H9 (cell line): Measurements from ENCODE around the gene SLC2A1. TPM values are rescaled to one million over a fixed set of nuclear protein-coding genes. Genes with fewer than 3 reads are reported as not detected.

ENCODE experiments used
- DNase-seq: peaks from one replicate; pipeline ENCODE4 v3.0.0-alpha.2; 2017
- H2AFZ ChIP-seq: one replicate; pipeline ENCODE4 v1.6.1; 2013; ENCODE audit warnings: mild to moderate bottlenecking, low read length, control low read depth, moderate library complexity
- H2AK5ac ChIP-seq: 2 replicates; pipeline ENCODE4 v1.6.1; 2013; ENCODE audit warnings: low read length, control low read depth, mixed read lengths; ENCODE audit not compliant: insufficient read length
- H2BK120ac ChIP-seq: one replicate; pipeline ENCODE4 v1.6.1; 2013; ENCODE audit warnings: low read depth, mild to moderate bottlenecking, low read length, control low read depth, inconsistent platforms; ENCODE audit not compliant: poor library complexity, severe bottlenecking
- H2BK12ac ChIP-seq: 2 replicates; pipeline ENCODE4 v1.6.1; 2013; ENCODE audit warnings: low read length, control low read depth, mixed read lengths, low read depth; ENCODE audit not compliant: insufficient read length
- H2BK15ac ChIP-seq: 2 replicates; pipeline ENCODE4 v1.6.1; 2013; ENCODE audit warnings: low read depth, low read length, control low read depth
- H2BK20ac ChIP-seq: one replicate; pipeline ENCODE4 v1.6.1; 2013; ENCODE audit warnings: low read depth, mild to moderate bottlenecking, low read length, control low read depth, inconsistent platforms; ENCODE audit not compliant: poor library complexity, severe bottlenecking
- H2BK5ac ChIP-seq: 2 replicates; pipeline ENCODE4 v1.6.1; 2013; ENCODE audit warnings: low read length, control low read depth, mixed read lengths; ENCODE audit not compliant: insufficient read length
- H3K14ac ChIP-seq: 2 replicates; pipeline ENCODE4 v1.6.1; 2013; ENCODE audit warnings: low read length, control low read depth; ENCODE audit not compliant: insufficient read depth
- H3K18ac ChIP-seq: 2 replicates; pipeline ENCODE4 v1.6.1; 2013; ENCODE audit warnings: low read depth, mild to moderate bottlenecking, mixed read lengths, low read length, control low read depth; ENCODE audit not compliant: insufficient read length
- H3K23ac ChIP-seq: 2 replicates; pipeline ENCODE4 v1.6.1; 2013; ENCODE audit warnings: low read length, control low read depth, mixed read lengths, low read depth; ENCODE audit not compliant: insufficient read length
- H3K23me2 ChIP-seq: 2 replicates; pipeline ENCODE4 v1.6.1; 2013; ENCODE audit warnings: low read depth, mild to moderate bottlenecking, mixed read lengths, low read length, control low read depth; ENCODE audit not compliant: insufficient read length, poor library complexity, severe bottlenecking
- H3K27ac ChIP-seq: 2 replicates; pipeline ENCODE4 v1.5.1; 2013; ENCODE audit warnings: low read length, control low read depth, mixed read lengths, low read depth; ENCODE audit not compliant: insufficient read length
- H3K27me3 ChIP-seq: 2 replicates; pipeline ENCODE4 v1.6.1; 2013; ENCODE audit warnings: low read length, control low read depth, inconsistent platforms; ENCODE audit not compliant: insufficient read depth
- H3K4ac ChIP-seq: 2 replicates; pipeline ENCODE4 v1.6.1; 2013; ENCODE audit warnings: low read depth, mild to moderate bottlenecking, control low read depth, inconsistent platforms, low read length, moderate library complexity
- H3K4me1 ChIP-seq: 2 replicates; pipeline ENCODE4 v1.6.1; 2013; ENCODE audit warnings: low read length, control low read depth, inconsistent platforms; ENCODE audit not compliant: insufficient read depth
- H3K4me2 ChIP-seq: 2 replicates; pipeline ENCODE4 v1.6.1; 2013; ENCODE audit warnings: low read length, control low read depth, mixed read lengths; ENCODE audit not compliant: insufficient read length, insufficient read depth
- H3K56ac ChIP-seq: 2 replicates; pipeline ENCODE4 v1.6.1; 2013; ENCODE audit warnings: low read depth, mild to moderate bottlenecking, mixed read lengths, low read length, control low read depth; ENCODE audit not compliant: insufficient read length
- H3K79me1 ChIP-seq: 2 replicates; pipeline ENCODE4 v1.6.1; 2013; ENCODE audit warnings: low read depth, mild to moderate bottlenecking, moderate library complexity, low read length, control low read depth, inconsistent platforms; ENCODE audit not compliant: insufficient read depth, poor library complexity, severe bottlenecking
- H3K79me2 ChIP-seq: 2 replicates; pipeline ENCODE4 v1.6.1; 2013; ENCODE audit warnings: low read length, control low read depth, inconsistent platforms; ENCODE audit not compliant: insufficient read depth
- H3K9ac ChIP-seq: 2 replicates; pipeline ENCODE4 v1.6.1; 2013; ENCODE audit warnings: low read length, control low read depth, mixed read lengths; ENCODE audit not compliant: insufficient read length; ENCODE audit errors: extremely low read depth
- H3K9me3 ChIP-seq: one replicate; pipeline ENCODE4 v1.6.1; 2013; ENCODE audit warnings: low read depth, low read length, inconsistent platforms; ENCODE audit not compliant: control insufficient read depth
- H3T11ph ChIP-seq: one replicate; pipeline ENCODE4 v1.6.1; 2013; ENCODE audit warnings: mild to moderate bottlenecking, low read length, control low read depth, inconsistent platforms
- H4K20me1 ChIP-seq: one replicate; pipeline ENCODE4 v1.6.1; 2013; ENCODE audit not compliant: control insufficient read depth, insufficient read length, insufficient read depth
- H4K5ac ChIP-seq: 2 replicates; pipeline ENCODE4 v1.6.1; 2013; ENCODE audit warnings: low read depth, mild to moderate bottlenecking, mixed read lengths, low read length, control low read depth; ENCODE audit not compliant: insufficient read length
- H4K8ac ChIP-seq: replicated peaks from 2 replicates; pipeline ENCODE4 v1.6.1; 2013; ENCODE audit warnings: low read length, control low read depth, mixed read lengths, low read depth; ENCODE audit not compliant: insufficient read length
- H4K91ac ChIP-seq: 2 replicates; pipeline ENCODE4 v1.6.1; 2013; ENCODE audit warnings: low read depth, mild to moderate bottlenecking, moderate library complexity, mixed read lengths, low read length, control low read depth; ENCODE audit not compliant: insufficient read length
- H3K27ac Mint-ChIP-seq, 3 experiments: 2 replicates in 2 of 3; 3 replicates in 1 of 3; pipeline ENCODE4 v1.8.0; 2020 to 2021; ENCODE audit warnings: mixed read lengths in 3 of 3, mild to moderate bottlenecking in 1 of 3, moderate library complexity in 1 of 3
- H3K27me3 Mint-ChIP-seq: 2 replicates; pipeline ENCODE4 v1.8.0; 2021; ENCODE audit warnings: low read depth, mild to moderate bottlenecking, moderate library complexity, mixed read lengths
- H3K36me3 Mint-ChIP-seq, 3 experiments: 2 replicates in 2 of 3; 3 replicates in 1 of 3; pipeline ENCODE4 v1.8.0; 2020 to 2021; ENCODE audit warnings: low read depth in 3 of 3, mixed read lengths in 3 of 3; ENCODE audit not compliant: insufficient read depth in 1 of 3
- H3K4me1 Mint-ChIP-seq, 2 experiments: 2 replicates each; pipeline ENCODE4 v1.8.0; 2020; ENCODE audit warnings: mixed read lengths in 2 of 2
- H3K4me3 Mint-ChIP-seq, 2 experiments: 2 replicates in 1 of 2; 3 replicates in 1 of 2; pipeline ENCODE4 v1.8.0; 2020 to 2021; ENCODE audit warnings: mild to moderate bottlenecking in 2 of 2, mixed read lengths in 2 of 2, moderate library complexity in 1 of 2
- H3K9me3 Mint-ChIP-seq, 2 experiments: 2 replicates in 1 of 2; 3 replicates in 1 of 2; pipeline ENCODE4 v1.8.0; 2020; ENCODE audit warnings: mild to moderate bottlenecking in 2 of 2, mixed read lengths in 2 of 2, moderate library complexity in 1 of 2
- CTCF ChIP-seq: fragments of 200-600 bp; sonication (generic); conservative IDR thresholded peaks from 3 replicates; pipeline ENCODE4 v1.8.0; 2021; ENCODE audit warnings: antibody characterized with exemption, mild to moderate bottlenecking
- total RNA-seq: library from RNA; stranded (reverse); gene quantifications from 2 replicates; pipeline ENCODE4 v1.2.1, GENCODE V29; 2021

The SLC2A1 gene
- total RNA-seq, 1 experiment from 2014 or later: 186 TPM

- no peak overlapping the region for H3K23ac ChIP-seq
- H3K4me1 Mint-ChIP-seq: peaks cover 11 to 23% of the 10 kb centered on the region in 2 experiments
Observed at GRCh38 chr1:42999308-42999707, 40.6 kb upstream of the SLC2A1 start.

More at GRCh38 chr1:42999308-42999707, 40.6 kb upstream of the SLC2A1 start:
- Histone ChIP-seq H2BK120ac (no peak overlapping the region), H3K27me3 (no peaks in the 10 kb centered on the region), H3K79me1 (no peaks in the 10 kb centered on the region), H2BK15ac (no peak overlapping the region), H3K9me3 (no peaks in the 10 kb centered on the region), H2AFZ (no peak overlapping the region), H2BK5ac (no peak overlapping the region), H3K56ac (no peak overlapping the region), H2AK5ac (no peak overlapping the region), H2BK12ac (no peak overlapping the region), H3K4me1 (no peaks in the 10 kb centered on the region; the same call in 1 of the 2 replicates), H4K8ac (no peak overlapping the region), H4K5ac (no peak overlapping the region), H3T11ph (no peak overlapping the region), H4K20me1 (no peaks in the 10 kb centered on the region), H3K18ac (no peak overlapping the region), H3K4me2 (no peak overlapping the region), H4K91ac (no peak overlapping the region), H3K79me2 (no peaks in the 10 kb centered on the region), H3K23me2 (no peaks in the 10 kb centered on the region), H2BK20ac (no peak overlapping the region), H3K9ac (no peak overlapping the region), H3K27ac (no peak overlapping the region), H3K4ac (no peak overlapping the region), H3K14ac (no peak overlapping the region)
- Mint-ChIP-seq H3K9me3 (peaks cover 0 to 1% of the 10 kb centered on the region in 2 experiments; a peak in 1 of 5 replicates), H3K36me3 (peaks cover 0 to 3% (median 2%) of the 10 kb centered on the region in 3 experiments; a peak in 2 of 7 replicates), H3K4me3 (no peak overlapping the region), H3K27me3 (no peaks in the 10 kb centered on the region), H3K27ac (no peak overlapping the region)
- no peak for TF ChIP-seq CTCF
- no peak for DNase-seq
